ENCODE results near the gene GLB1L3.

Gene GLB1L3

DNA sequence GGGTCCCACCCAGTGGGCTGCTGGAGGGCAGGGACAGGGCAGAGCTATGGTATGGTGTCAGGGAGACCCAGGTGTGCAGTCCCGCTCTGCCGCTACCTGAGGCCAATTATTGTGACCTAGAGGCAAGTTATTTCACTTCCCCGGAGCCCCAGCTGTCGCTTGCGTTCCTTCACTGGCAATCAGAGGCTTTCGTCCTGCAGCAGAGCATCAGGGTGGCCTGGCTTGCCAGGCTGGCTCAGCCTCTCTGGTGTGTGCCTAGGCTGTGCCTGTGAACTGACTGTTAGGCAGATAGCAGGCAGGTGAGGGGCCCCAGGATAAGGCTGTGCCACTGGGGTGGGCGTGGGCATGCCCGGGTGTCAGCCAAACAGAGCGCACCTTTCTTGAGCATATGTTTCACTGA, 87.0 kb downstream of the GLB1L3 start:
- no peak for DNase-seq (ENCODE audit: low read depth)

DNA sequence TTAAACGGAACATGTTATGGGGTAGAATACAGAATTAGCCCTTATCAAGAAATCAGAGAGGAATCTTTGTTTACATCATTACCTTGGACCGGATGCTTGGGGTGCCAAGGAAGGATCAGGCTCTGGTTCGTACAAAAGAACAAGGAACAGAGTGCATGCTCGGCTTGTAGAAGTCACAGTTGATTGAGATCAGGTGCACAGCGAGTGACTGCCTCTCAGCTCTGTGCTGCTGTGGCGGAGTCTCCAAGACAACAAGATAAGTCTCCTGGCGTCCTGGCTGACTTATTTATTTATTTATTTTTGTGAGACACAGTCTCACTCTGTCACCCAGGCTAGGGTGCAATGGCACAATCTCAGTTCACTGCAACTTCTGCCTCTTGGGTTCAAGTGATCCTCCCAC, 87.4 kb downstream of the GLB1L3 start:
- no peak for DNase-seq (ENCODE audit: low read depth)

DNA sequence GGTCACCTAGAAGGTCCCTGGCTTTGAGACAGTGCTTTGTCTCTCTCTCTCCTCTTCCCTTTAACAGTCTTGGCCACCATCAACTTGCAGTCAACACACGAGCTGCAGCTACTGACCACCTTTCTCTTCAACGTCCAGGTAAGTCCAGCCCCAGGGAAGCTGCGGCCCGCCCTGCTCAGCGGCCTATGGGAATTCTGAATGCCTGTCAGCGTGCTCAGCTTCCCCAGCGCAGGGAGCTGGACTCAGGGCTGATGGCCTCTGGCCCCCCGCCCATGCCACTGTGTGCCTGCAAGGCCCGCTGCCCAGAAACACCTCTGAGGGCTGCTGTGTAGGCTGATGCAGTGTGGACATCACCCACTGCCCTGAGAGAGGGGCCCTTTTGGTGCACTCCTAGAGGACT, 88.1 kb downstream of the GLB1L3 start:
- DNase-seq (ENCODE audit: low read depth): no peak

DNA sequence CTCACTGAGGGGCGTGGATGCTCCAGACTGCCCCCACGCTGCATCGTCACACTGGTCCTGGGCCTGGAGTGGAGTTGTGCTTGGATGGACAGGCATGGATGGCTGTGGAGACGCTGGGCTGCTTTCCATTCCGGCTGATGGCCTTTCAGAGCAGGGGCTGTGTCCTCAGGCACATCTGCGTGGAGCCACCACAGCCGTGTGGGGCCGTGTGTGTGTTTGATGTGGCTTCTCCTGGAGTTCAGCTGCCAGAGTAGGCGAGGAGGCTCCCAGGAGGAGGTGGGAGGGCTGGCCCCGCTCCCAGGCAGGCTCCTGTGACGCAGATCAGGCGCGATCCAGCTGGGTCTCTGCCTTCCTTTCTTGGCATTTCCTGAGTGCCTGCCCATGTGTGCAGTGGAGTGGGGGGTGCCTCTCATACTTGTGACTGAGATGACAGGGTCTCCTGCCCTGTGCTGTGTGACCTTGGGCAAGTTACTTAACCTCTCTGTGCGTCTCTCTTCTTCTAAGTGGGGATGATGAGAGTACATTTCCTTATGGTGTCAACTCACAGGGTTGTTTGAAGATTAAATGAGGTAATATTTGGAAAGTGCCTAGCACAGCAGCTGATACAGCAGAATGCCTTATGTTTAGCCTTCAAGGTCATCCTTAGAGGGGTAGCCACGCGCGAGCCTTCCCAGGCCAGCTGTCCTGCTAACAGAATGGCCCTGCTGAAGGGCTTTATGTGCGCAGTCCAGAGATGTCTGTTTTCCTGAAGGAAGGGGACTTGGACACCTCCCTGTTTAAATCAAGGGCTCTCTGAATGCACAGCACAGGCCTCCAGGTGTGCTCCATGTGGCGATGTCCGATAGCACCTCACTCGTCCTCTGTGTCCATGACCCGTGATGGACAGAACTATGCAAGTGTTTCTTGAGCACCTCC, 89.1 kb downstream of the GLB1L3 start:
- no peak for DNase-seq (ENCODE audit: low read depth)

DNA sequence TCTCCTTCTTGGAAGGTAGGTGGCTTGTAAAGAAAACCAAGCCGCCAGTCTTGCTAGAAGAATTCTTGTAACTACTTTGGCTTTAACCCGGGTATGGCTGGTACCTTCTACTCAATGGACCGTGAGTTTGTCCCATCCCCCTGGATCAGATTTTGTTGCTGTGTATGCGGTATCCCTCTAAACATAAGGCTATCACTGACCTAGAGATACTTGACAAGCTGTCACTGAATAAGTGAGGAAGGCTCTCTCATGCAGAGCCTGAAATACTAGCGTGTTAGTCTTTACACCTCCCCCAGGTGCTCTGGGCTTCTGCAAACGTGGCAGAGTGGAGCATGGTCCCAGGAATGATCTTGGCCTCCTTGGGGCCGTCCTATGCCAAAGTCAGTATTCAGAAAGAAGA, 90.1 kb downstream of the GLB1L3 start:
- no peak for DNase-seq (ENCODE audit: low read depth)

DNA sequence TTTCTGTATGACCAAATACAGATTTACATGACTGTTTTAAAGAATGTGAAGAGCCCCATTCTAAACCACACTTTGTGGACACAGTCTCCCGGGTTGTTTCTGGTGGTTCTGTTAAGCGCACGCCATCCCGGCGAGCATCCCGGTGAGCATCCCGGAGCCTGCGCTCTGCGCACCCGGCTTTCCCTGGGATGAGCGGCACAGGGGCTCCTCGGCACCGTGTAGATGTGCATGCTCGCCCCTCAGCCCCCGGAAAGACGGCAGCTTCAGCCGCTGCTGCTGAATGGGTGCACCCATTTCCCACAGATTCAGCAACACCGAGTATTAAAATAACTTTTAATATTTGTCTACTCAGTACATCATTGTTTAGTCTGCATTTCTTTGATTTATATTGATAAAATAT, 91.6 kb downstream of the GLB1L3 start:
- no peak for DNase-seq (ENCODE audit: low read depth)
